PFSK-1 (cell line): Measurements from ENCODE around the gene ART4.

Source experiments
- POLR2AphosphoS5 ChIP-seq: IDR thresholded peaks from 2 replicates; pipeline ENCODE4 v1.6.1; 2012; ENCODE audit warnings: low read depth, mild to moderate bottlenecking, control low read depth, low read length, moderate library complexity
- TAF1 ChIP-seq: IDR thresholded peaks from 2 replicates; pipeline ENCODE4 v1.6.1; 2012; ENCODE audit warnings: low read length, control low read depth, borderline replicate concordance; ENCODE audit not compliant: insufficient read depth

DNA sequence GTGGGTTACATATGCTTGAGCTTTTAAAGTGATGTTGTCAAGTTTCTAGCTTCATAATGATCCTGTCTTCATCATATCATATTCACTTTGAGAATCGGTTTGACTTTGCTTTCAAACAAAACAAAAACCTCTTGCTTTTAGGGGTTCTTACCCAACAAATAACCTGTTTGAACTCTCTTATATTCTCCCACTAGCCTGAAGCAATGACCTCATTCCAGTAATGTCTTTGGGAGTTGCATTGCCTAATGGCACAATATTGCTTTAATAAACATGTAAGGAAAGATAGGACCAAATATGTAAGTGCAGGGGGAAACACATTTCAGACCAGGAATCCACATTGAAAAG lies 67.7 kb downstream of the ART4 start:
- TF ChIP-seq POLR2AphosphoS5, result no peak
- TF ChIP-seq TAF1, result no peak
